D721Med (cell line): Measurements from ENCODE around the gene RASSF1.

Experiments used
- DNase-seq: peaks from one replicate; pipeline ENCODE4 v3.0.0; 2011; ENCODE audit warnings: low spot score; ENCODE audit not compliant: insufficient read length
- FAIRE-seq: peaks from 2 replicates; lab custom pipeline; 2011; peaks lifted over from hg19 to GRCh38; lab: Jason Lieb, UNC
- TF ChIP-seq, protein P1 (sequence below): IDR thresholded peaks from 2 replicates; pipeline ENCODE4 v1.5.1; 2012; ENCODE audit warnings: mild to moderate bottlenecking, control low read depth; ENCODE audit not compliant: insufficient read depth; ENCODE audit errors: missing control alignments

Gene RASSF1

DNA sequence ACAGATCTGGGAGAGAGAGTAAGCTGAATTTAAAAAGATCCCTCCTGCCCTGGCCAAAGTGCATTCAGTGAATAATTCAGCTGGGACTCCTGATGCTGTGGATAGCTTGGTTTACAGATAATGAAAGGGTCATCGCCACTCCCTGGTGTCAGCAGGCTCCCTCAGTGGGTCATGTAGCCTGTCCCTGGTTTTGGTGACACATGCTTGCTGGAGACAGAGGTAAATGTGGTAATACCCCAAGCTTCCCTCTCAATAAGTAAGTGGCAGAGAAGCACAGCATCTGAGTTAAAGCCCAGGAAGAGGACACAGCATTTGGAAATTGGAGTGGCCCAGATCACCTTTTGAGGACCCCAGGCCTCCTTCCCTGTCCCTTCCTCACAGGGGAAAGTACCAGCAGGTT, 16.8 kb upstream of the RASSF1 start:
- TF ChIP-seq, protein P1, sequence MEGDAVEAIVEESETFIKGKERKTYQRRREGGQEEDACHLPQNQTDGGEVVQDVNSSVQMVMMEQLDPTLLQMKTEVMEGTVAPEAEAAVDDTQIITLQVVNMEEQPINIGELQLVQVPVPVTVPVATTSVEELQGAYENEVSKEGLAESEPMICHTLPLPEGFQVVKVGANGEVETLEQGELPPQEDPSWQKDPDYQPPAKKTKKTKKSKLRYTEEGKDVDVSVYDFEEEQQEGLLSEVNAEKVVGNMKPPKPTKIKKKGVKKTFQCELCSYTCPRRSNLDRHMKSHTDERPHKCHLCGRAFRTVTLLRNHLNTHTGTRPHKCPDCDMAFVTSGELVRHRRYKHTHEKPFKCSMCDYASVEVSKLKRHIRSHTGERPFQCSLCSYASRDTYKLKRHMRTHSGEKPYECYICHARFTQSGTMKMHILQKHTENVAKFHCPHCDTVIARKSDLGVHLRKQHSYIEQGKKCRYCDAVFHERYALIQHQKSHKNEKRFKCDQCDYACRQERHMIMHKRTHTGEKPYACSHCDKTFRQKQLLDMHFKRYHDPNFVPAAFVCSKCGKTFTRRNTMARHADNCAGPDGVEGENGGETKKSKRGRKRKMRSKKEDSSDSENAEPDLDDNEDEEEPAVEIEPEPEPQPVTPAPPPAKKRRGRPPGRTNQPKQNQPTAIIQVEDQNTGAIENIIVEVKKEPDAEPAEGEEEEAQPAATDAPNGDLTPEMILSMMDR, result no peak
- FAIRE-seq, result no peak
- DNase-seq, result no peak

DNA sequence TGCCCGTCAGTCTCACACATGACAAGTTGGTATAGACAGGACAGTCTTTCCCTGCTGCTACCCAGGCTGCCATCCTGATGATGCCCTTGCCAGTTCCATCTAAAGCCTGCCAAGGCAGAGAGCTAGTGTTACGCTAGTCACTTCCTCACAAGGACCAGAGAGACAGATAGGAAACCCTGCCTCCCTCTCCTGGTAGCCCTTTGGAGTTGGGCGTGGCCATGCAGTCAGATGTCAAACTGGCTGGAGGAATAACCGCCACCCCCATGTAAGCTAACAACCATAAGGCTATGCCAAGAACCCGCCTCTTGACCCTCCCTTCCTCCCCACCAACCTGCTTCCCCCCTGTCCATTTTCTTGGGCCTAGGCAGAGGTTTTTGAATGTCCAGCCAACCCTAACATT, 15.9 kb upstream of the RASSF1 start:
- FAIRE-seq, result no peak
- no peak for DNase-seq
- TF ChIP-seq, protein P1, result no peak

DNA sequence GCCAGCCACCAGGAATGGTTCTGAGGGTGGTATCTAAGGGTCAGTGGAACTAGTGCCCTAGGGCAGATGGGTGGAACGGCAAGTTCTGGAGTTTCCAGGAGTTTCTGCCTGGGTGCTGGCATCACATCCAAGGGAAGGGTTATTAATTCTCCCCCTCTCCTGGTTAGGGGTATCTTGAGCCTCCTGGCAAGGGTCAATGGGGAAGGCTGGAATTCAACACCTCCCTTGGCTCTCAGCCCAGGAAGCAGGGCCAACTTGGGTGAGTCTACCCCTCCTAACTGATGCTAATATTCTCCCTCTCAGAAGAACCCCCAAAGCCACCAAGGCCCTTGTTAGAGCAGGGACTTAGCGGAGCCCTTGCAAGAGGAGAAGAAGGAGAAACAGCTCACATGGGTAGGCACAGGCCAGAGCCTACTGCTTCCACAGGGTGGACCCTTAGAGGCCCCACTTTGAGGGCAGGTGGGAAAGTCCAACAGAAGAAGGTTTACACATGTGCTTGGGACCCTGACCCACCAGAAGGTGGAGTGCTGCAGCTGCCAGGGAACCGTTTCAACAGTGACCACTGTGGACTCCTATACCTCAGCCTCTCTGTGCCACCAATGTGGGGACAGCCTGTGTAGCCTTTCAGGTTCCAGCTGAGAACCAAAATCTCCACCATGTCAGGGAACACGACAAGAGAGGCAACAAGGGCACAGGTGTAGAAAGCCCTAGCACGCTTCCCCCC, 15.4 kb upstream of the RASSF1 start:
- TF ChIP-seq, protein P1, result no peak
- FAIRE-seq (no peak), DNase-seq (no peak)

DNA sequence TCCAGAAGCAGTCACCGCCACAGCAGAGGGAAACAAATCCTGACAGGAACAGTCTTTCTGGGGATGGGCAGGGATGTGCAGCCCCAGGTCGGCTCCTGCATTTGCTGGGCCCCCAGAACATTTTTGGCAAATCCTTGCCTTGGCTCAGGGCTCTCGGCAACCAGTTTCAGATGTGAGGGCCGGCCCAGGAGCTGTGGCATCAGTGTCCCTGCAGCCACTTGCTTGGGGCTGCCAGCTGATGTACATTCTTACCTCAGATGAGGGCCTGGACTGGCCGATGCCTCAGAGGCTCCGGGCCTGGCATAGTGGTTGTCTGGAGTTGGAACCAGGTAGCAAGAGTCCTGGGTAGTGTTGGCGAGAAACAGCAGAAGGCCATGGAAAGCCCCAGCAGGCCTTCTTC, 14.2 kb upstream of the RASSF1 start:
- FAIRE-seq, result no peak
- TF ChIP-seq, protein P1, result no peak
- DNase-seq, result no peak

DNA sequence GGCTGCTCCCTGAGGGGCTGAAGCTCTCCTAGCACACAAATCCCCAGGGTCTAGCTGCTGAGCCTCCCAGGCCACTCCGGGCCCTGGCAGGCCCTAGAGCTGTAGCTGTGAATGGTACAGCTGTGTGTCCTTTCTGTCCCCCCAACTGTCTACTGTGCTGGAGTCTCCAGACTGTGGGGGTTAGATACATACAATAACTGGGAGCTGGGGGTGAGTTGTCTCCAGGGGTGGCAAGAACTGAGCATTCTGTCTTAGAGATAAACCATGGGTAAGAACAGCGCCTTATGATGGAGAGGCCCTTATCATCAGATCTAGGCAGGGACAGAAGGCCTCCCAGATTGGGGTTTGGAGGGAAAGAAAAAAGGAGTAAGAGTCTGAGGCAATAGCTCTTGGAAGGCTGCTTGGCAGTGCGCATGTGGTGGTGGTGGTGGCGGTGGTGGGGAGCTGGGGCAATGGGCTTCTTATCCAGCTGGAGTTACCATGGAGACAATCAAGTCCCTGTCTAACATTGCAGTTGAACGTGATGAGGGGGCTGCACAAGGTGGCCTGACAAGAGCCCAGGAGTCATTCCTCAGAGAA, 13.6 kb upstream of the RASSF1 start:
- TF ChIP-seq, protein P1, result no peak
- no peak for DNase-seq
- FAIRE-seq, result no peak

DNA sequence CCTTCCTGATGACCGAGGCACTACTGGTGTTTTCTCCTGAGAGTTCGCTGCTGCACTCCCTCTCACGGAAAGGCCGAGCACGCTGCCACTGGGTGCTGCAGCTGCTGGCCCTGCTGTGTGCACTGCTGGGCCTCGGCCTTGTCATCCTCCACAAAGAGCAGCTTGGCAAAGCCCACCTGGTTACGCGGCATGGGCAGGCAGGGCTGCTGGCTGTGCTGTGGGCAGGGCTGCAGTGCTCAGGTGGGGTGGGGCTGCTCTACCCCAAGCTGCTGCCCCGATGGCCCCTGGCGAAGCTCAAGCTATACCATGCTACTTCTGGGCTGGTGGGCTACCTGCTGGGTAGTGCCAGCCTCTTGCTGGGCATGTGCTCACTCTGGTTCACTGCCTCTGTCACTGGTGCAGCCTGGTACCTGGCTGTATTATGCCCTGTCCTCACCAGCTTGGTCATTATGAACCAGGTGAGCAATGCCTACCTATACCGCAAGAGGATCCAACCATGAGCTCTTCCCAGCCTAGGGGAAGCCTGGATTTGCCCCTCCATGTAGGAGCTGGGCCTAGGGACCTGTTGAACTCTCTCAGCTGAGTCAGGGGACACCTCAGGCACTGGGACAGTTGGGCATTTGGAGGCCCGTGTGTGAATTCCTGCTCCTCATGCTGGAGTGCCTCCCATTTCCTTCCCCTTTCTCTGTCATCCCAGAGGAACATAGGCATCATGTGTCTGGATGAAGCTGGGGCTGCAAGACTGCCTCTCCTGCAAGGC, 12.8 kb upstream of the RASSF1 start:
- FAIRE-seq (no peak), DNase-seq (no peak)
- TF ChIP-seq, protein P1, result no peak
